Fibroblast of lung (primary cell): ENCODE results near the gene TMEM215. TPM values are rescaled to one million over a fixed set of nuclear protein-coding genes. Genes with fewer than 3 reads are reported as not detected.

Experiments used
- DNase-seq, 2 donors: peaks; one replicate each; pipeline versions ENCODE4 v3.0.0 to v3.0.0-alpha.2; 2010; ENCODE audit warnings: low read depth in 2 of 2
- H2AFZ ChIP-seq: 2 replicates; pipeline ENCODE4 v1.5.1; 2012; ENCODE audit warnings: low read length, control low read depth, inconsistent platforms
- H3K27ac ChIP-seq: 2 replicates; pipeline ENCODE4 v1.5.1; 2011; ENCODE audit warnings: low read length, control low read depth; ENCODE audit not compliant: insufficient read depth
- H3K27me3 ChIP-seq: 2 replicates; pipeline ENCODE4 v1.5.1; 2011; ENCODE audit warnings: mild to moderate bottlenecking, low read length; ENCODE audit not compliant: control insufficient read depth, insufficient read depth
- H3K36me3 ChIP-seq: 2 replicates; pipeline ENCODE4 v1.5.1; 2011; ENCODE audit warnings: low read length; ENCODE audit not compliant: control insufficient read depth, insufficient read depth
- H3K4me1 ChIP-seq: 2 replicates; pipeline ENCODE4 v1.5.1; 2011; ENCODE audit warnings: low read length; ENCODE audit not compliant: control insufficient read depth, insufficient read depth; ENCODE audit errors: extremely low read depth
- H3K4me2 ChIP-seq: 2 replicates; pipeline ENCODE4 v1.5.1; 2011; ENCODE audit warnings: low read length, control low read depth; ENCODE audit not compliant: insufficient read depth; ENCODE audit errors: extremely low read depth
- H3K4me3 ChIP-seq, 4 experiments: fragments of 200-600 bp in 1 of 4; sonication (generic) in 1 of 4; replicated peaks in 1 of 4; 2 replicates each; pipeline ENCODE4 v1.5.1; 2011 to 2016; ENCODE audit warnings: low read length in 4 of 4, low read depth in 3 of 4, mild to moderate bottlenecking in 3 of 4, control low read depth in 2 of 4, inconsistent platforms in 1 of 4, mixed read lengths in 1 of 4; ENCODE audit not compliant: insufficient read depth in 1 of 4; ENCODE audit errors: control extremely low read depth in 1 of 4
- H3K79me2 ChIP-seq: 2 replicates; pipeline ENCODE4 v1.5.1; 2012; ENCODE audit warnings: mild to moderate bottlenecking, low read length, inconsistent platforms; ENCODE audit not compliant: control insufficient read depth, insufficient read depth
- H3K9ac ChIP-seq: 2 replicates; pipeline ENCODE4 v1.5.1; 2011; ENCODE audit warnings: mild to moderate bottlenecking, low read length, control low read depth; ENCODE audit not compliant: insufficient read depth
- H3K9me3 ChIP-seq: 2 replicates; pipeline ENCODE4 v1.5.1; 2012; ENCODE audit warnings: low read depth, low read length; ENCODE audit not compliant: control insufficient read depth, insufficient read depth
- H4K20me1 ChIP-seq: 2 replicates; pipeline ENCODE4 v1.5.1; 2011; ENCODE audit warnings: low read length; ENCODE audit not compliant: control insufficient read depth, insufficient read depth; ENCODE audit errors: extremely low read depth
- EZH2 ChIP-seq: IDR thresholded peaks from 2 replicates; pipeline ENCODE4 v1.5.1; 2012; ENCODE audit warnings: low read length, control low read depth, mild to moderate bottlenecking; ENCODE audit errors: missing control alignments
- polyA plus RNA-seq, 2 donors: library from polyadenylated mRNA; depleted of rRNA in 1 of 2; stranded (reverse) in 1 of 2; unstranded in 1 of 2; fragments of >200 nt; gene quantifications; 2 replicates each; pipeline ENCODE4 v1.2.1, GENCODE V29; 2011 to 2012; ENCODE audit warnings: missing spikeins in 1 of 2
- total RNA-seq: library from RNA; depleted of rRNA; stranded (reverse); fragments of >200 nt; gene quantifications from 2 replicates; pipeline ENCODE4 v1.2.1, GENCODE V29; 2014
- TF ChIP-seq, protein P1 (sequence below), 2 donors: IDR thresholded peaks in 1 of 2; conservative IDR thresholded peaks in 1 of 2; 1 replicate in 1 of 2; 2 replicates in 1 of 2; pipeline ENCODE4 v1.5.1; 2011 to 2012; ENCODE audit warnings: low read length in 2 of 2, control low read depth in 1 of 2, inconsistent platforms in 1 of 2, low read depth in 1 of 2, mild to moderate bottlenecking in 1 of 2

The TMEM215 gene
- total and polyA plus RNA-seq, 2 donors (not counting 1 experiment from before 2014, with no cell fraction given), result not detected

DNA sequence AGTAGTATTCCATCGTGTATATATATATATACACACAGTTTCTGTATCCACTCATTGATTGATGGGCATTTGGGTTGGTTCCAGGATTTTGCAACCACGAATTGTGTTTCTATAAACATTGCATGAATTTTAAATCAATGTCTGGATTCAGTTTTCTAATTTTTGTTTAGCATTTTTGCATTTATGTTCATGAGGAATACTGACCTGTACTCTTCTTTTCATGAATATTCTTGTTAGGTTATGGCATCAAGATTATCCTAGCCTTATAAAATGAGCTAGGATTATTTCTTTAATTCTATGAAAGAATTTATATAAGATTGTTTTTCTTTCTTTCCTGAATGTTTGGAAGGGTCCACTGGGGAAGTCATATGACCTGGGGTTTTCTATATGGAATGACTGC, 35.3 kb upstream of the TMEM215 start:
- Histone ChIP-seq H3K36me3 (no peaks in the 10 kb centered on the region), H3K27me3 (no peaks in the 10 kb centered on the region), H3K27ac (no peak overlapping the region), H3K9me3 (no peaks in the 10 kb centered on the region), H4K20me1 (no peaks in the 10 kb centered on the region), H2AFZ (no peak overlapping the region), H3K79me2 (no peaks in the 10 kb centered on the region), H3K9ac (no peak overlapping the region), H3K4me2 (no peak overlapping the region), H3K4me1 (no peaks in the 10 kb centered on the region), H3K4me3 (no peak overlapping the region)
- no peak for TF ChIP-seq EZH2
- TF ChIP-seq, protein P1, sequence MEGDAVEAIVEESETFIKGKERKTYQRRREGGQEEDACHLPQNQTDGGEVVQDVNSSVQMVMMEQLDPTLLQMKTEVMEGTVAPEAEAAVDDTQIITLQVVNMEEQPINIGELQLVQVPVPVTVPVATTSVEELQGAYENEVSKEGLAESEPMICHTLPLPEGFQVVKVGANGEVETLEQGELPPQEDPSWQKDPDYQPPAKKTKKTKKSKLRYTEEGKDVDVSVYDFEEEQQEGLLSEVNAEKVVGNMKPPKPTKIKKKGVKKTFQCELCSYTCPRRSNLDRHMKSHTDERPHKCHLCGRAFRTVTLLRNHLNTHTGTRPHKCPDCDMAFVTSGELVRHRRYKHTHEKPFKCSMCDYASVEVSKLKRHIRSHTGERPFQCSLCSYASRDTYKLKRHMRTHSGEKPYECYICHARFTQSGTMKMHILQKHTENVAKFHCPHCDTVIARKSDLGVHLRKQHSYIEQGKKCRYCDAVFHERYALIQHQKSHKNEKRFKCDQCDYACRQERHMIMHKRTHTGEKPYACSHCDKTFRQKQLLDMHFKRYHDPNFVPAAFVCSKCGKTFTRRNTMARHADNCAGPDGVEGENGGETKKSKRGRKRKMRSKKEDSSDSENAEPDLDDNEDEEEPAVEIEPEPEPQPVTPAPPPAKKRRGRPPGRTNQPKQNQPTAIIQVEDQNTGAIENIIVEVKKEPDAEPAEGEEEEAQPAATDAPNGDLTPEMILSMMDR (conservative IDR thresholded peaks at IDR 0.05 in 1 of 2, IDR thresholded peaks at IDR 0.05 in 1 of 2; ENCODE audit: low read depth in 1 of 2, low read length in 2 of 2), result no peak
- no peak for DNase-seq

DNA sequence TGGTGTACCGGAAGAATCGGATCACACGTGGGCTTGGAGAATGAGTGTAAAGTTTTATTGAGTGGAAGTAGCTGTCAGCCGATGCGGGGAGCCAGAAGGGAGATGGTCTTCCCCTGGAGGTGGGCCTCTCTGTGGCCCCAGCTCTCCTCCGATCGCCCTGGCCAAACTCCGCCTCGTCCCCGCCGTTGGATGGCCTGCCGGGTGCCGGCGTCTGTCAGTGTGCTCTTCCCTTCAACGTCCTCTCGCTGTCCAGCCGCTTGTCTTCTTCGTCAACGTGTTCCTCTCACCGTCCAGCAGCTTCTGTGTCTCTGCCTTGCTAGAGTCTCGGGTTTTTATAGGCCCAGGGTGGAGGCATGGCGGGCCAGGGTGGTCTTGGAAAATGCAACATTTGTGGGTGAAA, 27.6 kb upstream of the TMEM215 start:
- no peak for DNase-seq
- no peak for TF ChIP-seq EZH2
- TF ChIP-seq, protein P1 (conservative IDR thresholded peaks at IDR 0.05 in 1 of 2, IDR thresholded peaks at IDR 0.05 in 1 of 2; ENCODE audit: low read depth in 1 of 2, low read length in 2 of 2), result no peak
- H3K27me3 ChIP-seq, result no peaks in the 10 kb centered on the region
- H3K9me3 ChIP-seq, result no peaks in the 10 kb centered on the region
- no peak overlapping the region for H3K4me3 ChIP-seq
- no peak overlapping the region for H2AFZ ChIP-seq
- H3K4me2 ChIP-seq, result no peak overlapping the region
- H3K27ac ChIP-seq, result no peak overlapping the region
- H3K79me2 ChIP-seq, result no peaks in the 10 kb centered on the region
- H4K20me1 ChIP-seq, result no peaks in the 10 kb centered on the region
- no peaks in the 10 kb centered on the region for H3K36me3 ChIP-seq
- no peak overlapping the region for H3K9ac ChIP-seq
- H3K4me1 ChIP-seq, result no peaks in the 10 kb centered on the region

- no peaks in the 10 kb centered on the region for H3K4me1 ChIP-seq
- H3K9ac ChIP-seq, result no peak overlapping the region
- H3K9me3 ChIP-seq, result no peaks in the 10 kb centered on the region
- no peak overlapping the region for H2AFZ ChIP-seq
- no peak overlapping the region for H3K27ac ChIP-seq
- no peak for DNase-seq
- no peaks in the 10 kb centered on the region for H3K27me3 ChIP-seq
- H3K4me3 ChIP-seq, result no peak overlapping the region
- H3K36me3 ChIP-seq, result no peaks in the 10 kb centered on the region
- H4K20me1 ChIP-seq, result no peaks in the 10 kb centered on the region
- no peak overlapping the region for H3K4me2 ChIP-seq
- no peak for TF ChIP-seq EZH2
- TF ChIP-seq, protein P1 (conservative IDR thresholded peaks at IDR 0.05 in 1 of 2, IDR thresholded peaks at IDR 0.05 in 1 of 2; ENCODE audit: low read depth in 1 of 2, low read length in 2 of 2), result no peak
- H3K79me2 ChIP-seq, result no peaks in the 10 kb centered on the region
Observed at GRCh38 chr9:32764139-32764538, 19.2 kb upstream of the TMEM215 start.
